22Rv1 (cell line): ENCODE results near the gene PHF3.

Experiments
- CTCF ChIP-seq: fragments of 450-650 bp; IDR thresholded peaks from 2 replicates; pipeline ENCODE4 v1.5.1; 2017; ENCODE audit warnings: mild to moderate bottlenecking
- ZFX ChIP-seq: fragments of 450-650 bp; IDR thresholded peaks from 2 replicates; pipeline ENCODE4 v1.6.1; 2017; ENCODE audit warnings: antibody characterized with exemption, borderline replicate concordance

GRCh38 chr6:63708631-63709030 lies 73.0 kb downstream of the PHF3 start:
- no peak for TF ChIP-seq CTCF
- no peak for TF ChIP-seq ZFX
